ENCODE results near the gene TRNP1.

DNA sequence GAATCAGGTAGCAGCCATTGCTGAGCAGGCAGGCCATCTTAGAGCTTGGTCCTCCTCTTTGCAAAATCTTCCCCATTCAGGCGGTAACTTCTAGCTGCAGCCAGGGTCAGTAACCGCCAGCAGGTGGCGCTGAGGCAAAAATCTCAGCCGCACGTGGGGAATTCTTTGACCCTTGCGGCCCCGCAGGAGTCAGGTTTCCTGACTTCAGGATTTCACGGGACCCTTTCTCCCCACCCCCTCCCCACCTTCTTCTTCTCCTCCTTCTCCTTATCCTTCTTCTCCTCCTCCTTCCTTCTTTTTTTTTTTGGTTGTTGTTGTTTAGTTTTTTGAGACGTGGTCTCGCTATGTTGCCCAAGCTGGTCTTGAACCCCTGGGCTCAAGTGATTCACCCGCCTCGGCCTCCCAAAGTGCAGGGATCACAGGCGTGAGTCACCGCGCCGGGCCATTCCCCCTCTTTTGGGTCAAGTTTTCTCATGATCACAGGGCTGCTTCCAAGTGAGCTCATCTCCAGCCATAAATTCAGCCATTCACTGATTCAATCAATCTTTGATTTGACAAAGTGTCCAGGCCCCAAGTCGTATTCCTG is 52.6 kb downstream of the TRNP1 start:
- TF ChIP-seq POLR2A (IDR thresholded peaks at IDR 0.05; ENCODE audit: low read length) (no peak), GATA1 (IDR thresholded peaks at IDR 0.05; ENCODE audit: low read depth, low read length) (no peak)
